Brain microvascular endothelial cell (primary cell): ENCODE results near the gene AKAP13.
"Not testable (repeated sequence)": the region's sequence is repeated elsewhere in the genome, so short reads cannot be mapped to it uniquely, and the experiment has no call there.

Experiments used
- DNase-seq: peaks from one replicate; pipeline ENCODE4 v3.0.0-alpha.2; 2020
- H3K27ac ChIP-seq: fragments of 250-450 bp; sonication (Bioruptor Pico); 2 replicates; pipeline ENCODE4 v1.5.1; 2020; ENCODE audit warnings: mild to moderate bottlenecking, moderate library complexity
- H3K27me3 ChIP-seq: fragments of 250-450 bp; sonication (Bioruptor Pico); replicated peaks from 2 replicates; pipeline ENCODE4 v1.5.1; 2020; ENCODE audit warnings: mild to moderate bottlenecking
- H3K36me3 ChIP-seq: fragments of 250-450 bp; sonication (Bioruptor Pico); replicated peaks from 2 replicates; pipeline ENCODE4 v1.5.1; 2020; ENCODE audit warnings: mild to moderate bottlenecking
- H3K4me3 ChIP-seq: 2 replicates; pipeline ENCODE4 v1.5.1; 2011; ENCODE audit warnings: low read depth, mild to moderate bottlenecking, control low read depth, low read length, moderate library complexity
- in situ Hi-C: cut with HindIII; loops from 2 replicates; pipeline ENCODE4 v1.10.0; 2017; ENCODE audit warnings: low sequenced_read_pairs, low pct_ligation_motif_present
- TF ChIP-seq, protein P1 (sequence below): IDR thresholded peaks from 2 replicates; pipeline ENCODE4 v1.5.1; 2011; ENCODE audit warnings: low read depth, mild to moderate bottlenecking, moderate library complexity, low read length, control low read depth, inconsistent platforms; ENCODE audit errors: missing control alignments

The AKAP13 gene

DNA sequence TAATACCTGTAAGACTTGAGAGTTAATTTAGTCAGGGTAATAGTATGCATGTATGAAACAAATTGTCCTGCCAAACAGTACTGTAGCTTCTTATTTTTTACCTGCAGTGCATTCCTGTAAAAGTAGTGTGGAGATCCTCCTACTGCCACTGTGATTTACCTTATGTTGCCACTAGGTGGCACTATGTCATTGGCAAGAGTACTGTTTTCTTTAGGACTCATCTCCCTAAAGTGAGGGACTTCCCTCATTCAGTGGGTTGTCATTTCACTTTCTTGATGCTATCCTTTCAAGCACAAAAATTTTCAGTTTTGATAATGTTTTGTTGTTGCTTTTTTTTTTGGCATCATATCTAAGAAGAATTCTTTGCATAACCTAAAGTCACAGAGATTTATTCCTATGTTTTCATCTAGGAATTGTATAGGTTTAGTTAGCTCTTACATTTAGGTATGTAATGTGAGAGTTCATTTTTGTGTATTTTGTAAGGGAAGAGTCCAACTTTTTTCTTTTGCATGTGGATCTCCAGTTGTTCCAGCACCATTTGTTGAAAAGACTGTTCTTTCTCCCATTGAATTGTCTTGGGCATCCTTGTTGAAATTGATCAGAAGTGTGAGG, 105.7 kb downstream of the AKAP13 start:
- Histone ChIP-seq H3K36me3 (no peaks in the 10 kb centered on the region), H3K27me3 (no peaks in the 10 kb centered on the region), H3K27ac (no peak overlapping the region), H3K4me3 (no peak overlapping the region)
- in situ Hi-C loops = no loop called here
- DNase-seq = peak; percentile 77
- TF ChIP-seq, protein P1, sequence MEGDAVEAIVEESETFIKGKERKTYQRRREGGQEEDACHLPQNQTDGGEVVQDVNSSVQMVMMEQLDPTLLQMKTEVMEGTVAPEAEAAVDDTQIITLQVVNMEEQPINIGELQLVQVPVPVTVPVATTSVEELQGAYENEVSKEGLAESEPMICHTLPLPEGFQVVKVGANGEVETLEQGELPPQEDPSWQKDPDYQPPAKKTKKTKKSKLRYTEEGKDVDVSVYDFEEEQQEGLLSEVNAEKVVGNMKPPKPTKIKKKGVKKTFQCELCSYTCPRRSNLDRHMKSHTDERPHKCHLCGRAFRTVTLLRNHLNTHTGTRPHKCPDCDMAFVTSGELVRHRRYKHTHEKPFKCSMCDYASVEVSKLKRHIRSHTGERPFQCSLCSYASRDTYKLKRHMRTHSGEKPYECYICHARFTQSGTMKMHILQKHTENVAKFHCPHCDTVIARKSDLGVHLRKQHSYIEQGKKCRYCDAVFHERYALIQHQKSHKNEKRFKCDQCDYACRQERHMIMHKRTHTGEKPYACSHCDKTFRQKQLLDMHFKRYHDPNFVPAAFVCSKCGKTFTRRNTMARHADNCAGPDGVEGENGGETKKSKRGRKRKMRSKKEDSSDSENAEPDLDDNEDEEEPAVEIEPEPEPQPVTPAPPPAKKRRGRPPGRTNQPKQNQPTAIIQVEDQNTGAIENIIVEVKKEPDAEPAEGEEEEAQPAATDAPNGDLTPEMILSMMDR = peak; percentile 72

DNA sequence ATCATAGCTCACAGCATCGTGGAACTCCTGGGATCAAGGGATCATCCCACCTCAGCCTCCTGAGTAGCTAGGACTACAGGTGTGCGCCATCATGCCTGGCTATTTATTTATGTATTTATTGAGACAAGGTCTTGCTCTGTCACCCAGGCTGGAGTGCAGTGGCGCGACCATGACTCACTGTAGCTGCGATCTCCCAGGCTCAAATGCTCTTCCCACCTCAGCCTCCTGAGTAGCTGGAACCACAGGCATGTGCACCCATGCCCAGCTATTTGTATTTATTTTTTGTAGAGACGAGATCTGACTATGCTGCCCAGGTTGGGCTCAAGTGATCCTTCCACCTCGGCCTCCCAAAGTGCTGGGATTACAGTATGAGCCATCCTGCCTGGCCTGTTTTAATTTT, 107.4 kb downstream of the AKAP13 start:
- H3K36me3 ChIP-seq, H3K4me3 ChIP-seq, in situ Hi-C loops, H3K27me3 ChIP-seq, H3K27ac ChIP-seq: not testable (repeated sequence)
- peak; percentile 29 for DNase-seq

DNA sequence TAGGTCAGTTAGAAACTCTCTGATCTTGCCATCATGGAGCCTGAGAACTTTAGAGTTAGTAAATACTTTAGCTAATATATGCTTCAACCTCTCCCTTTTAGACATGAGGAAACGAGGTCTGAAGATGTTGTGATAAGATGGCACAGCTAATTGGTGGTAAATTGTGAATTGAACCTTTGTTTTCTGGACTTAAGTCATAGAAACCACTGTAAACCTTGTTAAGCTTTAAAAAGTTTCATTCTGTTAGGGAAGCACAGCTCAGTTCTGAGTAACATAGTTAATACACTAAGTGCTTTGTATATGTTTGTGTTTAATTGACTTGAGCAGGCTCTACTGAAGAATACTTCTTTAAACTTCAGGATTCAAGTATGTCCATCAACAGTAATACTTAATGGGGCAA, 108.6 kb downstream of the AKAP13 start:
- H3K27me3 ChIP-seq = no peaks in the 10 kb centered on the region
- TF ChIP-seq, protein P1 = no peak
- DNase-seq = no peak
- H3K36me3 ChIP-seq = no peaks in the 10 kb centered on the region
- in situ Hi-C loops = no loop called here
- H3K4me3 ChIP-seq = no peak overlapping the region
- H3K27ac ChIP-seq = no peak overlapping the region

DNA sequence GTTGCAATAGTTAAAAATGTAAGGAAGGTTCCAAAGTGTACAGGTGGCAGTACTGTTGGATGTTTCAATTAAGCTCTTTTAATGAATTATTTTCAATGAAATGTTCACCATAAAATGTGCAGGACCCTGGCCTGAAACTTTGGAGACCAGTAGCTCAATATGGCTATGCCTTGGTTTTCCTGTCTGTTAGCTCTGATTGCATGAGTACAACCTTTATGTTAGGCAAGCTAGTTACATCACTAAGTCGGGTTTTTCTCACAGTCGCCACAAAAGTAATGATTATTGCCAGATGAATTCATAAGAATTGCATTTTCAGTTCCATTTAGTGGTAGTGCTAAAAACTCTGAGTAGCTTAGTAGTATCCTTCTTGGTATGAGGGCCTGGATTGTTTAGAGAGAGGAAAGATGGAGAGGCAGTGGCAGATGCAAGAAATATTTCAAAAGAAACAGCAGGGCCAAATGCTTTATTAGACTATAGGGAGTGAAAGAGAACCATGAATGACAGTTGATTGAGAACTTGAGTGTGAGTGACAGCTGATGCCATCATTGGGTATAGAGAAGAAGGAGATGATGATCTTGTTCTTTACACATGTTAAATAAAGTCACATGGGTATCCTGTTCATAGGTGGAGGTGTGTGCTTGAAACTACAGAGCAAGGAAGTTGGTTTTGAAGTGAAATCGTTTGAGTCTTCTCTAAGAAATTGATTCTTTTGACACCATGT, 109.5 kb downstream of the AKAP13 start:
- no peak for DNase-seq
- Histone ChIP-seq H3K36me3 (no peaks in the 10 kb centered on the region), H3K27me3 (no peaks in the 10 kb centered on the region), H3K27ac (no peak overlapping the region), H3K4me3 (no peak overlapping the region)
- TF ChIP-seq, protein P1 = no peak
- in situ Hi-C loops = no loop called here

DNA sequence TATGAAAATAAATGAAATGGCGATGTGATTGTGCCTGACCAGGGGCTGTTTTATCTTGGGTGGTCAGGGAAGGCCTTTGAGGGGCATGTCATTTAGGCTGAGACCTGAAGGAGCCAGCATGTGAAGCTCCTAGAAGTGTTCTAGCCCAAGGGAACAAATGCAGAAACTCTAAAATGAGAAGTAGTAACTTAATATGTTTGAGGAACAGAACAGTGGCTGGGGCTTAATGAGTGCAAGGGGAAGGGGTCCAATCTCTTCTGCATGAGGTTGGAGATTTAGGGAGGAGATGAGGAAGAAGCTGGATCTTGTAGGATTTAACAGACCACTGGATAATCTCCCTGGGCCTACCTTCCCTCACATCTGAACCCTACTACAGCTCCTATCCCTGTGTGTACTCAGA, 110.5 kb downstream of the AKAP13 start:
- no peak overlapping the region for H3K27ac ChIP-seq
- no peaks in the 10 kb centered on the region for H3K27me3 ChIP-seq
- no peaks in the 10 kb centered on the region for H3K36me3 ChIP-seq
- no peak overlapping the region for H3K4me3 ChIP-seq
- TF ChIP-seq, protein P1 = no peak
- in situ Hi-C loops = no loop called here
- no peak for DNase-seq

DNA sequence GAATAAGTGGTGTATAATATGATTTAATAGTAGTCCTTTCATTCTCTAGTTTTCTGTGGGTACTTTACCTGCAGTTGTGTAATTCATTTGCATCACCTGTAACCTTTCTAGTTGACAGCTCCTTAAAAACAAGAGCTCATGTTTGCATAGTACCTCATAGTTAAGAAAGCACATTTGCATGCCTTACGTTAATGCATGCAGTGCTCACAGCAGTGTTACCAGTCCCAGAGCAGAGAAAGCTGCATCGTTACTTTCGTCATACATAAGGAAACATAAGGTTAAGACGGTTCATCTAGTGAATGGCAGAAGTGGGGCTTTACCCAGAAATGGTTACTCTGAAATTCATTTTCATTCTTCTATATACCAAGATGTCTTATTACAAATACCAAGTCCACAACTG, 111.3 kb downstream of the AKAP13 start:
- in situ Hi-C loops = no loop called here
- no peak for DNase-seq
- Histone ChIP-seq H3K36me3 (no peaks in the 10 kb centered on the region), H3K27me3 (no peaks in the 10 kb centered on the region), H3K27ac (no peak overlapping the region), H3K4me3 (no peak overlapping the region)
- TF ChIP-seq, protein P1 = no peak
